Measurements from ENCODE around the gene NEUROD2. TPM values are rescaled to one million over a fixed set of nuclear protein-coding genes. Genes with fewer than 3 reads are reported as not detected.

Gene NEUROD2
- total RNA-seq, 1 experiment from 2014 or later: not detected

DNA sequence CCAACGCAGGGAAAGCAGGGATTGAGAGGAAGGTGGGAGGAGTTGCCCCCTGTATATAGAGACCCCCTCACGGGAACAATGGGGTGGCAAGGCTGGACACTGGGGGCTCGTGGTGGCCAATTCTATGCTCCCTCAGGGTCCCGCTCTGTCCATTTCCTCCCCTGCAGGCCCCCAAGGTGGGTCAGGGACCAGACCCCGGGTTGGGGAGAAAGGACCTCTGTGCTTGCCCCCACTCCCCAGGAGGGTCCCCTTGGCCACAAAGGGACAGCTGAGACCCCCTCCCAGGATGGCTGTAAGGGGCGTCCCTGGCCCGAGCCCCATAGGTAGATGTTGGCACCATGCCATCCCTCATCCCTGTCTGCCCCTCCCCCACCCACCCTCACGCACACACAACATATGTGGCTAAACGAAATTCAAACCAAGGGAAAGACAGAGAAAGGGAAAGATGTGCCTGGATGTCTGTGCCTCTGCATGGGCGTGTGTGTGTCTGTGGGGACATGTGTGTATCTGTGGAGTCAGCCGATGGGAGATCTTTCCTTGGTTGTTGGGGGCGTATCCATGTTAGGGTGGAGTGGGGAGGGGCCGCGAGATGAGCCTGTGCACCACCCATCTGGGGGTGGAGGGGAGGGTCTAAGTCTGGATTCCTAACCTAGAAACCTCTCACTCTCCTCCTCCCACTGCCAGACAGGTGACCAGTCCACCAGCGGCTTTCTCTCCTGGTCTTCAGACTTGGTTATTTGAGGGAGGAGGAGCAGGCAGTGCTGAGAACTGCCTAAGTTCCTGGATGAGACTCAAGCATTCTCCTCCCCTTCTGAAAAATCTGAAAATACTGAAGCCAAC lies 642 bp upstream of the NEUROD2 start:
- TF ChIP-seq, protein P1, sequence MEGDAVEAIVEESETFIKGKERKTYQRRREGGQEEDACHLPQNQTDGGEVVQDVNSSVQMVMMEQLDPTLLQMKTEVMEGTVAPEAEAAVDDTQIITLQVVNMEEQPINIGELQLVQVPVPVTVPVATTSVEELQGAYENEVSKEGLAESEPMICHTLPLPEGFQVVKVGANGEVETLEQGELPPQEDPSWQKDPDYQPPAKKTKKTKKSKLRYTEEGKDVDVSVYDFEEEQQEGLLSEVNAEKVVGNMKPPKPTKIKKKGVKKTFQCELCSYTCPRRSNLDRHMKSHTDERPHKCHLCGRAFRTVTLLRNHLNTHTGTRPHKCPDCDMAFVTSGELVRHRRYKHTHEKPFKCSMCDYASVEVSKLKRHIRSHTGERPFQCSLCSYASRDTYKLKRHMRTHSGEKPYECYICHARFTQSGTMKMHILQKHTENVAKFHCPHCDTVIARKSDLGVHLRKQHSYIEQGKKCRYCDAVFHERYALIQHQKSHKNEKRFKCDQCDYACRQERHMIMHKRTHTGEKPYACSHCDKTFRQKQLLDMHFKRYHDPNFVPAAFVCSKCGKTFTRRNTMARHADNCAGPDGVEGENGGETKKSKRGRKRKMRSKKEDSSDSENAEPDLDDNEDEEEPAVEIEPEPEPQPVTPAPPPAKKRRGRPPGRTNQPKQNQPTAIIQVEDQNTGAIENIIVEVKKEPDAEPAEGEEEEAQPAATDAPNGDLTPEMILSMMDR (IDR thresholded peaks at IDR 0.05; ENCODE audit: unreplicated experiment): no peak
- Mint-ChIP-seq H3K27me3 (ENCODE audit: insufficient read depth, unreplicated experiment) (peaks cover 72% of the 10 kb centered on the region), H3K27ac (ENCODE audit: low read depth, unreplicated experiment) (no peak overlapping the region), H3K4me3 (ENCODE audit: unreplicated experiment) (no peak overlapping the region), H3K4me1 (ENCODE audit: insufficient read depth, unreplicated experiment) (peaks cover 2% of the 10 kb centered on the region), H3K9me3 (ENCODE audit: unreplicated experiment) (no peaks in the 10 kb centered on the region), H3K36me3 (ENCODE audit: insufficient read depth, unreplicated experiment) (no peaks in the 10 kb centered on the region)
- POLR2A ChIA-PET: no interaction called here
- no peak for DNase-seq (ENCODE audit: unreplicated experiment)
- BruUV-seq (replicated peaks): no TSS peak
- intact Hi-C loops (cut with micrococcal nuclease): no loop called here
- CTCF ChIA-PET: interaction anchor here (0.6 kb wide), 1 partner anchor 15 kb away, joined by 5 read pairs; no protein-coding TSS in a partner anchor

DNA sequence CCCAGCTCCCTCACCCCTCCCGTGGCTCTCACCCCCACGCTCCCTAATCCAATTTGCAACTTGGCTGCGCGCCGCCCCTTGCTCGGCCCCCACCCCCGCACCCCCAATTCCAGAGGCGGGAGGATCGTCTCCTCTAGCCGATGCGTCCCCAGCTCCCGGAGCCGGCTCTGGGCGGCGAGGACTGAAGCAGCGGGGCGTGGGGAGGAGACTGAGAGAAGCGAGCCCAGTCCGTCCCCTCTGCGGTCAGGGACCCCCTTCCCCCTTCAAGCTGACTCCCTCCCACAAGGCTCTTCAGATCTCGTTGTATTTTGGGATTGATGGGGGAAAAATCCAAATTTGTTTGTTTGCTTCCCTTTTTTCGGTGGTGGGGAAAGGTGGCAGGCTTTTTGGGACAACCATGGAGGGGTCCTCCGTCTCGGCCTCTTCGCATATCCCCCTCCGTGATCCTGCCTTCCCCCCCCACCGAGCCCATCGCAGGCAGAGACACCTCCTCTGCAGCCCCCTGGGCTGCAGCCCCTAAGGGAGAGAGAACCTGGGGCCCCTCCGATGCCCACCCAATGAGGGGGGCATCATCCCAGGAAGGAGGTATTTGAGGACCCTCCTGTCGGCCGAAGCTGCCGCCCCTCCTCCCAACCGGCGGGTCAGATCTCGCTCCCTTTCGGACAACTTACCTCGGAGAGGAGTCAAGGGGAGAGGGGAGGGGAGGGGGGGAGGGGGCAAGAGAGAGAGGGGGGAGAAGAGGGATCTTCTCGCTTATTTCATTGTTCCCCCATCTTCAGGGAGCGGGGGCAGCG lies 466 bp downstream of the NEUROD2 start:
- Mint-ChIP-seq H3K27me3 (ENCODE audit: insufficient read depth, unreplicated experiment) (peaks cover 74% of the 10 kb centered on the region), H3K4me3 (ENCODE audit: unreplicated experiment) (no peak overlapping the region), H3K4me1 (ENCODE audit: insufficient read depth, unreplicated experiment) (peaks cover 6% of the 10 kb centered on the region), H3K9me3 (ENCODE audit: unreplicated experiment) (no peaks in the 10 kb centered on the region), H3K27ac (ENCODE audit: low read depth, unreplicated experiment) (no peak overlapping the region), H3K36me3 (ENCODE audit: insufficient read depth, unreplicated experiment) (no peaks in the 10 kb centered on the region)
- CTCF ChIA-PET: no interaction called here
- intact Hi-C loops (cut with micrococcal nuclease): no loop called here
- BruUV-seq (replicated peaks): no TSS peak
- TF ChIP-seq, protein P1 (IDR thresholded peaks at IDR 0.05; ENCODE audit: unreplicated experiment): no peak
- POLR2A ChIA-PET: no interaction called here
- no peak for DNase-seq (ENCODE audit: unreplicated experiment)

DNA sequence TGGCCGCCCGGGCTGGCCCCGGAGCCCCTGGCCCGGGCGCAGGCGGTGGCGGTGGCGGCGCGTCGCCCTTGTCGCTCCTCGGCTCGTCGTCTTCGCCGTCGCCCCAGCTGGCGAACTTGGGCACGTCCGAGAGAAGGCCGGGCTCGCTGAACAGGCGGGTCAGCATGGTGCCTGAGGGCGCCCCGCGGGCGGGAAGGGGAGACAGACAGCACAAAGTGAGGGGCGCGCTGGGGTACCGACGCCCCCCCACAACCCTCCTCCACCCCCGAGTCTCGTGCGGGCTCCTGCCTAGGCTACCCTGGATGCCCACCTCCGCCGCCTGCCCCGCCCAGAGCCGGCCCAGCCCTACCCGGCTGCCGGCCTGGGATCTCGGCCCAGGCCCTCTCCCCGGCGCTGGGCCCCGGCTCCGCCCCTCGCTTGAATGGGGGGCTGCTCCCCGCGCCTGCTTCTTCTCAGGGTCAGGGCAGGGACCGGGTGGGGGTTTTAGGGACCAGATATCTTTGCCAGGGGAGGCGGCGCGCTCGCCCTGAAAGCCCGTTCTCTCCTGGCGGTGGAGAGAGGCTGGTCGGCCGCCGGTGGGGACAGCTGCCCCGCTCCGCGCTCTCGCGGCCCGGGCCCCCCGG lies 1.2 kb downstream of the NEUROD2 start:
- Mint-ChIP-seq H3K9me3 (ENCODE audit: unreplicated experiment) (no peaks in the 10 kb centered on the region), H3K4me1 (ENCODE audit: insufficient read depth, unreplicated experiment) (peaks cover 6% of the 10 kb centered on the region), H3K36me3 (ENCODE audit: insufficient read depth, unreplicated experiment) (no peaks in the 10 kb centered on the region), H3K4me3 (ENCODE audit: unreplicated experiment) (no peak overlapping the region), H3K27ac (ENCODE audit: low read depth, unreplicated experiment) (no peak overlapping the region), H3K27me3 (ENCODE audit: insufficient read depth, unreplicated experiment) (peaks cover 78% of the 10 kb centered on the region)
- no TSS peak for BruUV-seq (replicated peaks)
- CTCF ChIA-PET: no interaction called here
- TF ChIP-seq, protein P1 (IDR thresholded peaks at IDR 0.05; ENCODE audit: unreplicated experiment): no peak
- intact Hi-C loops (cut with micrococcal nuclease): no loop called here
- no peak for DNase-seq (ENCODE audit: unreplicated experiment)
- POLR2A ChIA-PET: no interaction called here

Measured in MCF 10A (cell line).